Measurements from ENCODE around the gene HRK.

Gene HRK

DNA sequence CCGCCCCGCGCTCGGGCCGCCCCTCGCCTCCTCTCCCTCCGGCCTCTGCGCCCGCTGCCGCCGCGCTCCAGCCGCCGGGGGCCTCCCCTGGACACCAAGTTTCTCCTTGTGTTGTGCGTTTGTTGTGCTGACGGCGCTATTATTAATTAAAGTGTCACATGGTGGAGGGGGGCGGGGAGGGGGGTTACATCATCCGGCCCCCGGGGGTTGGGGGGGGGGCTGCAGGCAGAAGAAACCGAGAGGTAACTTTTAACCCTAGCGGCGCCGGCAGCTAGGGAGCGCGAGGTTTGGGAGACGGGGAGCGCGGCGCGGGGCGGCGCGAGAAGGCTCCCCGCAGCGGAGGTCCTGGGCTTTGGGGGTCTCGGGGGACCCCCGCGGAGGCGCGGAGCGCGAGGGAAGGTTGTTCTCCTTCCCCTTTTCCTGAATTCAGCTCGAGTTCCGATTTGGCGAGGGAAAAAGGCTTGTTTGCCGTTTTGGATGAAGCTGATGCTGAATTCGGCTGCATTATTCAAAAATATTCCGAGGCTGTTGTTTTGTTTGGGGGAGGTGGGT, at the start of gene HRK:
Gene HRK, minus strand, starts transcription at position 117 of the 552 bp plus-strand sequence. CDS start 134 bp downstream, outside the sequence.
- no peak for DNase-seq (ENCODE audit: low spot score)

DNA sequence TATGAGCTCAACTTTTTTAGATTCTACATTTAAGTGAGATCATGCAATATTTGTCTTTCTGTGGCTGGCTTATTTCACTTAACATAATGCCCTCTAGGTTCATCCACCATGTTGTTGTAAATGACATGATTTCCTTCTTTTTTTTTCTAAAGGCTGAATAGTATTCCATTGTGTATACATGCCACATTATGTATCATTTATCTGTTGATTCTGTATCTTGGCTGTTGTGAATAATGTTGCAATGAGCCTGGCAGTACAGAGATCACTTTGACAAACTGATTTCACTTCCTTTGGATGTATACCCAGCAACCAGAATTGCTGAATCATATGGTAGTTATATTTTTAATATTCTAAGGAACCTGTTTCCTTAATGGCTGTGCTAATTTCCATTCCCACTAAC, 48.6 kb upstream of the HRK start:
- no peak for DNase-seq (ENCODE audit: low spot score)

- DNase-seq (ENCODE audit: low spot score) = no peak
Observed at GRCh38 chr12:116928504-116928903, 47.3 kb upstream of the HRK start.

- no peak for DNase-seq (ENCODE audit: low spot score)
Observed at GRCh38 chr12:116927244-116927940, 46.2 kb upstream of the HRK start.

- no peak for DNase-seq (ENCODE audit: low spot score)
Observed at GRCh38 chr12:116926283-116927243, 45.3 kb upstream of the HRK start.

DNA sequence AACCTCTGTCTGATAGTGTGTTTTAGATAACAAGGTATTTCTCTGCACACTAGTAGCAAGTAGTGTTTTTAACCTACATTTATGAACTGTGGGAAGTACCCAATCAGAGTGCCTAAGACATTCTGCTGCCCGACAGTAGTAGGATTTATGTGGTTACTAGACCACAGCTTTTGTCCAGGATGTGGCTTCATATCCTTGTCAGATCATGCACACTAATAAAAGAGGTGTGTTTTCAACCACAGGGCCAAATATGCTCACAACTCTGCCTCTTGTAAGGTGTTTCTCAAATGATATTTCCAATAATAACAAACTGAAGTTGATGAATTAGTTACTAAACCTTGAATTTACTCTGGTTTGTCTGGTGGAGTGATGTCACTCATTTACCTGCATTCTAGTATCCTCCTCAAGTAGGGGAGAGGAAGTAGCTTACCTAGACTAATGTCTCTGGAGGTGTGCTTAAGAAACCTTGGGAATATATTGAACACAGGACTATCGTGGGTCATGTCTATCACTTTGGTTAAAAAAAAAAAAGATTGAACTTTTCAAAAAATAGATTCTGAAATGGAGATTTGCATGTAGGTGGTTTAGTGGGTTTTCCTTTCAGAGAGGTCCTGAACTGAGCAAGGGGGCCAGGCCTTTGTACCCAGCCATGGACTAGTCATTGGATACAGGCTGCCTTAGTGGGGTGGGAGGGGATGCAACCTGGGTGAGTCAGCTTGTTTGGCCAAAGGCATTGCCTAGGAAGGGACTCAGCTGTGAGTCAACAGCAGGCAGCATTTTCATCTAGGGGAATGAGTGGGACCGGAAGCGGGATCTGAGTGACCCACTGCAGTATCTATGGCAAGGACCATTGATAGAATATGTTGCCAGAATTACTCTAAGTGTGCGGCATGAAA, 43.6 kb upstream of the HRK start:
- no peak for DNase-seq (ENCODE audit: low spot score)

DNA sequence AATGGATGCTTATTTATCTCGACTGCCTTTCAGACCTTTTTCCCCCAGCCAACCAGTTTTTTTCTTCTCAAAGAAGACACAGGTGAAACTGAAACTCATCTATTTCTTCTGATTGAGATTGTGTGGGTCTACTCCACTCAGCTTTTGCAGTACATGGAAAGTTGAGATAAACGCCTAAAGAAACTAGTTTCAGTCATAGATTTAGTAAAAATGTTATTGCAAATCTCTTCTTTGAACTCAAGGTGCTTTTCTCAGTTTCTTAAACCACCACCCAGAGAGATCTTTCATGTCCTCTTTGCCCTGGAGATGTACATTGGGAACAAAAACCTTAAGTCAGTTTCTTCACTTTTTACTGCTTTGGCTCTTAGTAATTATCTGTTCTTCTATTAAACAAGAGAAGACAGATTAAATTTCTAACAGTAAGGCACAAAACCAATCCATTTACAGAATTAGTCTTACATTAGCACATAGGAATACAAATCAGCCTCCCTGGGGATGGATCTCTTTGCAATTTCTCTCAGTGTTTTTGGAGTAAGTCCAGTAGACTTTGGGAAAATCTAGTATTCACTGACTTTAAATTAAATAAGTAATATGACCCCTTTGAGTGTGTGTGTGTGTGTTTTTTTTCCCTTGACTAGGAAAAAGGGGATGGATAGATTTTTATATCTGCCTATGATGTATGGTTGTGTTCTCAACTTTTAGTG, 41.1 kb upstream of the HRK start:
- DNase-seq (ENCODE audit: low spot score) = no peak

DNA sequence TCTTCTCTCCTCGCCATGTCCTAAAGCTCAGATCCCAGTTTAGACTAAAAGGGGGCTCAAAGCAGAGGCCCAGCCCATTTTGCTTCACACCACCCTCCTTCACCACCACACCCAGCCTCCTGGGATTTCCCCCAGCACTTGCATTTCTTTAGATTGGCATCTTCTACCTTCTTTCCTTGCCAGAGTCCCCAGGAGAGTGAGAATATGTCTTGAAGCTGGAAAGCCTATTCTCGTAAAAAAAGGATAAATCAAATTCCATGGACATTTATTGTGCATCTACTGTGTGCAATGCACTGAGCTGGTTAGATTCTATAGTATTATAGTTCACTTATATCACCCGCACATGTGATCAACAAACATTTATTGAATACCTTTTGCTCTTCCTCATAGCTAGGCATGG, 39.7 kb upstream of the HRK start:
- no peak for DNase-seq (ENCODE audit: low spot score)

GRCh38 chr12:116919706-116920485, 38.7 kb upstream of the HRK start:
- no peak for DNase-seq (ENCODE audit: low spot score)

DNA sequence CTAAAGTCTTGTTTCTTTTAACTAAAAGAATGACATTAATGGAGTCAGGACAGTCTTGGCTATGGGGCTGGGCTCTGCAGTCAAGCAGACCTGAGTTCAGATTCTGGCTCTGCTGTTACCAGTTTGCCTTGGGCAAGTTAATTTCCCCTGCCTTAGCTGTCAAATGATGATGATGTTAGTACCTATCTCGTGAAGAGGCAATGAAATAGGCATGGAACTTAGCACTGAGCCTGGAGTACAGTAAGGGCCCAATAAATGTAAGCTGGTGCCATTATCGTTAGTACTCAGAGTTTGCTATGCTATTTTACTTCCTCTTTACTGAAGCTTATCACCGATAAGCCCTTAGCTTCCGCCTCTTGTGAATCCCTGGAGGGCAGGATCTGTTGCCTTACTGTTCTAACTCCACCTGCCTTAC, 38.0 kb upstream of the HRK start:
- no peak for DNase-seq (ENCODE audit: low spot score)

DNA sequence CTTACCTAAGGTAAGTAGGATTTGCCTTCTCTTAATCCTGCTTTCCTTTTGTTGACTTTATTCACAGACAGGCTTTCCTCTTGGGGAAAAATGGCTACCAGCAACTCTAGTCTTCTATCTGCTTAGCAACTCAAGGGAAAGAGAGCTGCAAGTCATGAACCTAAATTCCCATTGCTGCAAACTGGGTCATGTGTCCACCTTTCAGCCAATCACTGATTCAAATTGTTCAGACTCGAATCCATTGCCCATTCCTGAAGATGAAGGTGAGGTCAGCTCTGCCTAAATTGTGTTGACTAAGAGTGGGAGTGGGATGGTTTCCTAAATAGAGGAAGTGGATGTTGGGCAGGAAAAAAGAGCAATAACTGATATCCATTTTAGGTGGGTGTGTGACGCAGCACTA, 37.2 kb upstream of the HRK start:
- DNase-seq (ENCODE audit: low spot score) = no peak

- DNase-seq (ENCODE audit: low spot score) = peak; percentile 86
Observed at GRCh38 chr12:116916714-116917114, 35.5 kb upstream of the HRK start.

DNA sequence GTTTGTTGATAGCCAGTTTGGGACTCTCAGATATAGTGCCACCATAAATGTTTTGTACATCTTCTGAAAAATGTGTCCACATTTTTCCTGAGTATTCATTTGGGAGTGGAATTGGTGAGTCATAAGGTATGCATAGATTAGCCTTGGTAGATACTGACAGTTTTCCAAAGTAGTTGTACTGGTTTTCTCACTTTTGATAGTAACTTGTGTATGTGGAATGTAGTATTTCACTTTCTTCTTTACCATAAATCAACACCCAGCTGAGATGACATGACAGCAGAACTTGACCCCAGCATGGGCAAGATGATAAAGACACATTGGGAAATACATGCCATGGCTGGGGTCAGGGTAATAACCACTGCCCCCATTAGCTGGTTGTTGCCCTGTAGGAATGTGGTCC, 34.9 kb upstream of the HRK start:
- no peak for DNase-seq (ENCODE audit: low spot score)

GRCh38 chr12:116915326-116915725, 34.1 kb upstream of the HRK start:
- DNase-seq (ENCODE audit: low spot score) = no peak

- peak; percentile 70 for DNase-seq (ENCODE audit: low spot score)
Observed at GRCh38 chr12:116910645-116911451, 29.6 kb upstream of the HRK start, which contains the start of gene FBXW8. TSS of gene FBXW8 (plus strand) at chr12:116910950. CDS start at chr12:116911038, 88 bp downstream.

DNA sequence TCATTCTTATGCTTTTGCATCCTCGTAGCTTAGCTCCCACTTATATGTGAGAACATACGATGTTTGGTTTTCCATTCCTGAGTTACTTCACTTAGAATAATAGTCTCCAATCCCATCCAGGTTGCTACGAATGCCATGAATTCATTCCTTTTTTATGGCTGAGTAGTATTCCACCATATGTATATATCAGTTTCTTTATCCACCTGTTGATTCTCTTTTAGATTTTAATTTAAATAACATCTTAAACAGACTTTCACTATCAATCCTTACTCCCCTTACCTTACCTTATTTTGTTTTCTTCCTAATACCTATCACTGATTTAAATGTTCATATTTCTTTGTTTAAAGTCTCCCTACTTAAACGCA, 29.0 kb upstream of the HRK start:
- no peak for DNase-seq (ENCODE audit: low spot score)

- DNase-seq (ENCODE audit: low spot score) = no peak
Observed at GRCh38 chr12:116906285-116906684, 25.0 kb upstream of the HRK start.

DNA sequence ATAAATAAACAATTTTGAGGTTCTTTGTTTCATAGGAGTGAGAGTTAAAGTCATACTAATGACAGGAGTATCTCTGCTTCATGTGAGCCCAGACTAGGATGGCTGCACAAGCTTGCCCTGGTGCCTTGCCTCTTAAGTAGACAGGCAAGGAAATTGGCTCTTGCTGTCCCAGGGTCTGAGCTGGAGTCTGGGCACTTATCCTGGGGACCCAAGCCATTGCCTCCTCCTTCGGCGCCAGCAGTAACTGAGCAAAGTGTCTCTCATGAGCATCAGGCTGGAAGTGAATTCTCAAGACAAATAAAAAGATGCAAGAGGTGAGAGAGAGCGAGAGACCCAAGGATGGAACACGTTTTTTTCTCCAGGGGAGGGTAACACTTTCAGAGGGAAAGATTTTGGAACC, 22.6 kb upstream of the HRK start:
- DNase-seq (ENCODE audit: low spot score) = no peak

DNA sequence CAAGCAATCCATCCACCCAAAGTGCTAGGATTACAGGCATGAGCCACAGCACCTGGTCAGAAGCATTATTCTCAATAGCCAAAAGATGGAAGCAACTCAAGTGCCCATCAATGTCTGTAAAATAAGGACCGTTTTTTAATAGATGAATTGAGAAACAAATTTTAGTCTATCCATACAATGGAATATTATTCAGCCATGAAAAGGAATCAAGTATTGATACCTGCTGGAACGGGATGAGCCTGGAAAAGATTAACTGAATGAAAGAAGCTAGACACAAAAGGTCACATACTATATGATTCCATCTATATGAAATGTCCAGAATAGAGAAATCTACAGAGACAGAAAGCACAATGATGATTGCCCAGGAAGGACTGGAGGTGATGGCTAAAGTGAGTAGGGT, 20.4 kb upstream of the HRK start:
- DNase-seq (ENCODE audit: low spot score) = no peak

DNA sequence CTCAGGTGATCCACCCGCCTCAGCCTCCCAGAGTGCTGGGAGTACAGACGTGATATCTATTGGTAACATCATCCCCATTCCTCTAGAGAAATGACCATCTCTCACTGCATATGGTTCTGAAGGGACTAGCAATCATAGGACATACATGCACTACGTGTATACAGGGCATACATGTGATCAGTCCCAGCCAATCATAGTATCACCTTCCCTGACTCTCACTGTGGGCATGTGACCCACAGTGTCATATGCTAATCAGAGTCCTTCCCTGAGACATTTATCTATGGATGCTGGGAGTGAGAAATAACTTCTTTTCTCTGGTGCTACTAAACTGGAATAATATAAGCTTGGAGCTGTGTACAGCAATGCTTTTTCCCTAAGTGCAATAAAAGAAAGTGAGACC, 17.4 kb upstream of the HRK start:
- DNase-seq (ENCODE audit: low spot score) = no peak

Measured in COLO829 (cell line).